ENCODE data around the gene RDH16.
"Not testable (repeated sequence)": the region's sequence is repeated elsewhere in the genome, so short reads cannot be mapped to it uniquely, and the experiment has no call there.

RDH16 gene

GRCh38 chr12:56921346-56921745, 36.1 kb downstream of the RDH16 start:
- no peak for TF ChIP-seq CTCF (IDR thresholded peaks at IDR 0.05; ENCODE audit: extremely low read depth, missing control alignments)
- no peak for DNase-seq (ENCODE audit: low spot score)

- not testable (repeated sequence) for DNase-seq (ENCODE audit: low spot score)
Measured at GRCh38 chr12:56918139-56918538, 39.3 kb downstream of the RDH16 start.

- TF ChIP-seq CTCF (IDR thresholded peaks at IDR 0.05; ENCODE audit: extremely low read depth, missing control alignments), result no peak
- DNase-seq (ENCODE audit: low spot score), result no peak
Measured at GRCh38 chr12:56916996-56917333, 40.4 kb downstream of the RDH16 start.

GRCh38 chr12:56916296-56916995, 41.0 kb downstream of the RDH16 start:
- no peak for TF ChIP-seq CTCF (IDR thresholded peaks at IDR 0.05; ENCODE audit: extremely low read depth, missing control alignments)
- no peak for DNase-seq (ENCODE audit: low spot score)

- no peak for TF ChIP-seq CTCF (IDR thresholded peaks at IDR 0.05; ENCODE audit: extremely low read depth, missing control alignments)
- DNase-seq (ENCODE audit: low spot score), result no peak
Measured at GRCh38 chr12:56914724-56915123, 42.7 kb downstream of the RDH16 start.

- no peak for TF ChIP-seq CTCF (IDR thresholded peaks at IDR 0.05; ENCODE audit: extremely low read depth, missing control alignments)
- no peak for DNase-seq (ENCODE audit: low spot score)
Measured at GRCh38 chr12:56914256-56914655, 43.2 kb downstream of the RDH16 start.

- not testable (repeated sequence) for DNase-seq (ENCODE audit: low spot score)
Measured at GRCh38 chr12:56909403-56909802, 48.0 kb downstream of the RDH16 start.

- no peak for TF ChIP-seq CTCF (IDR thresholded peaks at IDR 0.05; ENCODE audit: extremely low read depth, missing control alignments)
- DNase-seq (ENCODE audit: low spot score), result no peak
Measured at GRCh38 chr12:56908136-56908535, 49.3 kb downstream of the RDH16 start.

Measured in GM20000 (cell line).